NCI-H128 (cell line): ENCODE results near the gene GABBR2.

Experiments used
- DNase-seq: peaks from one replicate; lab custom pipeline; 2025; ENCODE audit not compliant: unreplicated experiment; lab: John Stamatoyannopoulos, UW

GABBR2 gene

GRCh38 chr9:98572054-98572627, 136.6 kb downstream of the GABBR2 start:
- no peak for DNase-seq

- no peak for DNase-seq
Measured at GRCh38 chr9:98571643-98572042, 137.1 kb downstream of the GABBR2 start.

DNA sequence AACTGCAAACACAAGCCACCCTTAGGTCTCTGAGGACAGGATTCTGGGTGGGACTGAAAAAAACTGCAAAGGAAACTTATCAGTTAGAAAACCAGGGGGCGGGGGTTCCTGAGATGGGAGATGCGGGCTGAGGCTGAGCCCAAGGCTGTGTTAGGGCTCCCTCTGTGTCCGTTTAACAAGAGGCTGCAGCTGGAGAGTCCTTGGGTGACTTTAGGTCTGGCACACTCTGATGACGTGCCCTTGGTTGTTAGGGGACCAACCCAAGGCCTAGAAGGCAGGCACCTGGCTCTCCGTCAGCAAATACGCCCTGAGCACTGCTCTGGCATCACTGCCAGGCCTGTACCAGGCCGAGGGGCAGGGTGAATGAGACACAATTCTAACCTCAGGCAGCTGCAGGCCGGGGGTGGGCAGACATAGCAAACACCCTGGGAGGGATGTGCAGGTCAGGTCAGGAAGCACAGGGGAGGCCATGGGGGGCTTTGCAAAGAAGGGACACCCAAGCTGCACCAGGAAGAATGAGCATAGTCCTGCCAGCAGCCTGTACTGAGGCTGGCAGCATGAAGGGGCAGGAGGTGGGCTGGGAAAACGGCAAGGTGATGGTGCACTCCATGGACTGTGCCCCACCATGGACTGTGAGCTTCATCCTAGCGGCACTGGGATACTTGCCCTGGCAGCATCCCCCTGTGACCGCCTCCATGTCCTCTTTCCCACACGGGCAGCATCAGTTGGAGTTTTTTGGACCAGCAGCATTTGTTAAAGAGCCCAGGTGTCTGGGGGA, 137.9 kb downstream of the GABBR2 start:
- DNase-seq: no peak

- no peak for DNase-seq
Measured at GRCh38 chr9:98570055-98570454, 138.7 kb downstream of the GABBR2 start.

DNA sequence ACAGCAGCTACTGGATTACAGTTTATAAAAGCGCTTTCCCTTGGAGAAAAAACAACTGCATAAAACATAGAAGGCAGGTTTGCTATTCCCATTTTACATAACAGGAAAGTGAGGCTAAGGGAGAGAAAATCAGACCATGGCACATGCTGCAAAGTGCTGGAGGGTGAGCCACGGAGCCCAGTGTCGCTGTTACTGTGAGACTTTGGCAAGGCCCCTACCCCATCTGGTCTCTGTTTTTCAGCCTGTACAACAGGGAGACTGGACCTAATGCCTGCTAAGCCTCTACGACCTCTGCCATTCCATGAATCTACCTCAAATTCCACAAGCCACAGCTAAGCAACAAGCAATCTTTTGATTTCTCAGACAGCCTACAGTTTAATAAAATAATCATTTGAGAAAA, 139.2 kb downstream of the GABBR2 start:
- DNase-seq: no peak

GRCh38 chr9:98568909-98569469, 139.7 kb downstream of the GABBR2 start:
- no peak for DNase-seq

DNA sequence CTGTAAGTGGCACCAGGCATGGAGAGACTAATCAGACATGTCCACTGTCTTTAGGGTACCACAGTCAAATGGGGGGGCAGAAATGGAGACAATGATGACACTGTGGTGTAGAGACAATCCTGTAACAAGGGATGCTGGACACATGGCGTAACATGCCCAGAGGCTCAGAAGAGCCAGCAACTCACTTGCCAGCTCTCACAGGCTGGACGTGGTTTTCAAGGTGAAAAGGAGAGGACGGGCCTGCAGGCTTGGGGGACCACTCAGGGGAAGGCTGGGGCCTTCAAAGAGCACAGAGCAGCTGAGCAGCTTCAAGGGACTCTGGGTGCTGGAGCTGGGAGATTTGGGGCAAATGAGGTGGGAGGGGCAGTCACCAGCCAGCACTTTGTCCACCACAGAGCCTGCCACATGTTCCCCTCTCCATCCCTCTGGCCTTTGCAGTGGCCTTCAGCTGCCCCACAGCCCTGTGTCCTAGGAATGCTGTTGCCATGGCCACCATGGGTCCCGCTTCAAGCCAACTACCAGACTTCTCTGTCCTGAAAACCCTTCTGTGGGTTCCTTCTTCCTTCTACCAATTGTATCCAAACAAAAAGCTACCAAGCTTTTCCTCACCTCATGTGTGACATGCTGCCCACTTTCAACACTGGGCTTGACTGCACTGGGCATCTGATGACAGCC, 140.4 kb downstream of the GABBR2 start:
- DNase-seq: no peak

GRCh38 chr9:98567540-98568233, 141.0 kb downstream of the GABBR2 start:
- no peak for DNase-seq

GRCh38 chr9:98565152-98566135, 143.3 kb downstream of the GABBR2 start:
- DNase-seq: no peak

DNA sequence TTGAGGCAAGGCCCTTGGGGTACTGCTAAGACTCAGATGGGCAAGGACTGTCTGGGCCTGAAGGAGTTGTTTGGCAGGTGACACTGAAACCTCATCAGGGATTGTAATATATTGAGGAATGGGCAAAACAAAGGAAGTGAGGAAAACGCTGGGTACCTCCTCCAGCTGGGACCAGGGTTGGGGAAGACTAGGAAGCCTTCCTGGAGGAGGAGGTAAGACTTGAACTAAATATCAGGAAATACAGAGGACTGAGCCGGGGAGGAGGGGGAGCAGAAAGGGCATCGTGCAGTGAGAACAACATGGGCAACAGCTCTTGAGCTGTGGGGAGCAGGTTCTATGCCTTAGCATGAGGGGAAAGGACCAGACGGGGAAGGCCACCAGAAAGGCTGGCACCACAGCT, 144.0 kb downstream of the GABBR2 start:
- DNase-seq: no peak

DNA sequence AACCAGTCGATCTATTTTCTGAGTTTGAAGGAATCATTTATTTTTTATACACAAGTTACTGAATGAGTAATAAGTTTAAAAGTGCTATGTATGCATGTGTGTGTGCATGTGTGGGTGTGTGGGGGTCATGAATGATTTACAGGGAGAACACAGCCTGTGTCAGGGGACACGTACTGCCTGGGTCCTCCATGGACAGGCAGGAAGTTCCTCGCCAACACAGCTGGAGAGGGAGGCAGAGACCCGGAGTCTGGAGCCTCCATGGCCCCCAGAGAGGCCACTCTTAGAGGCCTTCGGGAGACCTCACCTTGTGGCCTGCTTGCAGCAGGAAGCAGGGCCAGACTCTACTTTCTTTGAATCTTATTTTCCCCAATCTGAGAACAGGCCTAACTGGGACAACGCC, 144.7 kb downstream of the GABBR2 start:
- no peak for DNase-seq

DNA sequence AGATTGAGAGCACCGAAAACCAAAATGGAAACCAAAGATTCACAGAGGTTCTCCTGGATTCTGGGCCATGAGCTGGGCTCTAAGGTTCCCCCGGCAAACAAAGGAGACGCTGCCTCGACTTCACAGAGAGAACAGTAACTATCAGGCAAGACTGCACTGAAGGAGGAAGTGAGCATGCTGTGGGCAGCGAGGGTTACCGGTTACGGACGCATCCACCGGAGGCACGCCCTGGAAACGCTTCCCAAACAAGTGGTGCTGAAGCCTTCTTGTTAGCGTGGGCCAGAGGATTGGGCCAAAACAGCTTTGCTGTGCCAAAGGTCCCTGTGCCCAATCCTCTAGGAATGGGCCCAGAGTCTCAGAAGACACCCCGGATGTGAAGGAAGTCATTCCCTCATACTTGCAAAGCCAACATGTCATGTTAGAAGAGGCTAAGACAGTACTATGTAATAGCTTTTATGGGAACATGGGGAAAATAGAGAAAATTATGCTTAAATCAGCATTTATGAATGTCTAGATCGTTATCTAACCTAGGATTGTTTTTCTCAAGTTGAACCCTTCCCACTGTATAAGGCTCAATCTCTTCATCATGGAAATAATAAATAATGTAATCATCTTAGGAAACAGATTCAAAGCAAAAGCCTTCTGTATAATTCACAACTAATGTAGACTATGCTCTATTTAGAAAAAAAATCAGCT, 145.4 kb downstream of the GABBR2 start:
- DNase-seq: no peak

- no peak for DNase-seq
Measured at GRCh38 chr9:98559561-98559960, 149.2 kb downstream of the GABBR2 start.

DNA sequence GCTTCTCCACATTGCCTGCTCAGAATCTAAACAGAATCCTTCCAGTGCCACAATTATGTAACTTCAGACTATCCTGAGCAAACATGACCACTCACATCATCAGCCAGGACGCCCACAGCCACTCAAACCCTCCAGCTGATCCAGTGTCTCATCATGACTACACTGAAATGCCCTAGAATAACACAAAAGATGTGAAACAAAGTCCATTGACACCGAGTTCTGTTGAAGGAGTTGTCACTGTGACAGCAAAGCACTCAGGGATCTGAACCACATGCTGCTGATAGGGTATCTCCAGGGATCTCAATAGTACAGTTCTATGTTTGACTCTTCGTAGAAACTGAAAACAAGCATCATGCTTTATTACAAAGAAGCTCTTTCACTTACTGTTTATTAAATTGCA, 150.2 kb downstream of the GABBR2 start:
- DNase-seq: no peak

DNA sequence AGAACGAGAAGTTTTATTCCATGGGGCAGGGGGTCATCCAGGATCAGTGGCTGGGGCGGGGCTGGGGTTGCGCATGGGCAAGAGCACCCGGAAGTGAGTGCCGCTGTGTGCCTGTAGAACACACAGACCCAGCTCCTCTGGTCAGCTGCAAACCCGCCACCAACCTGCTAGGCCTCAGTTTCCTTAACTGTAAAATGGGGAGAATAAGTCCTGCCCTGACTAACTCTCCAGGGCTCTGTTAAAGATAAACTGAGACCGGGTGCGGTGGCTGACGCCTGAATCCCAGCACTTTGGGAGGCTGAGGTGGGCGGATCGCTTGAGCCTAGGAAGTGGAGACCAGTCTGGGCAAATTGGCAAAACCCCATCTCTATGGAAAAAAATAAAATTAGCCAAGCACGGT, 152.2 kb downstream of the GABBR2 start:
- DNase-seq: no peak

DNA sequence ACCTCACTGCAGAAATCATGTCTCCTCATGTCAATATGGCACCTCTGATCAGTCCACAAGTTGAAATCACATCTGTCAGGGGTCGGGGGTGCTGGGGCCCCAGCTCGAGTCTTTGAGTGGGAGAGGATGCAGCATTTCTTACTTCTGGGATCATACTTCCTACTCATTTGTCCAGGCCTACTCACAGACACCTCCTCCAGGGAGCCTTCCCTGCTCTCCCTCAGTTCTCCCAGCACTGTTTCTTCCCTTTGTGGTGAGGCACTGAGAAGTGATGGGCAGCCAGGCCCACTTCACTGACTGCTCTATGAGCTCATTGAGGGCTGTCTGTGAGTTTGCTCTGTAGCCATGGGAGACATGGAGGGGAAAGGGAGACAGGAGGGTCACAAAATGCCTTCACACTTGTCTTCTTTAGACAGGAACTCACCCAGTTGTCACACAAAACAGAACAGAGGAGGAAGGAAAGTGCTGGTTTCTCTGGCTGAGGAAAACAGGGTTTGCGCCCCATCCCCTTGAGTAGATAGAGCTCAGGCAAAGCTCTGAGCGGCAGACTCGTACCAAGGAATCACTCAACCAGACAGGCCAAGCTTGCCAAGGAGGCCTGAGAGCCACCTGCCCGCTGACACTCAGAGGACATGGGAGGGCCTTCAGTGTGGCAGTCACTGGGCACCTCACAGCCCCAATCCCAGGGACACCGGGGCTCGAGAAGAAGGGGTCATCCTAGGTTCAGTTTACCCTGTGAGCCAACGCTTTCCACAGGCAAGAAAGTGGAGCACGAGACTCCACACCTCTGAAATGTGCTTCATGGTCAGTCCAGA, 152.9 kb downstream of the GABBR2 start:
- no peak for DNase-seq

DNA sequence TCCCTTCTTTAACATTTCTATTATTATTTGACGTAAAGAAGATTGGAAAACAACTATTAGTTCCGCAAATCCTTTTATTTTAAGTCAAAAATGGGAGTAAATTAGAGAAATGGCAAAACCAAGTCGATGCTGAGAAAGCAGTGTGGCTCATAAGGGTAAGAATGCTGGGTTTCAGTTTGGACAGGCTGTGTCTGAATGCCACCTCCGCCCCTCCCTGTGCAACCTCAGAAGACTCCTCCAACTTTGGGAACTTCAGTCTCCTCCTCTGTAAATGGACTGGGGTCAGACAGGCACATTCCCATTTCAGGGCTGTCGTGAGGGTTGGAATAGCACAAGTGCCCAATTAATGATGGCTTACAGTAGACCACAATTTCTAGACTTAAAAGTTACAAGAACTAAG, 154.0 kb downstream of the GABBR2 start:
- DNase-seq: no peak

DNA sequence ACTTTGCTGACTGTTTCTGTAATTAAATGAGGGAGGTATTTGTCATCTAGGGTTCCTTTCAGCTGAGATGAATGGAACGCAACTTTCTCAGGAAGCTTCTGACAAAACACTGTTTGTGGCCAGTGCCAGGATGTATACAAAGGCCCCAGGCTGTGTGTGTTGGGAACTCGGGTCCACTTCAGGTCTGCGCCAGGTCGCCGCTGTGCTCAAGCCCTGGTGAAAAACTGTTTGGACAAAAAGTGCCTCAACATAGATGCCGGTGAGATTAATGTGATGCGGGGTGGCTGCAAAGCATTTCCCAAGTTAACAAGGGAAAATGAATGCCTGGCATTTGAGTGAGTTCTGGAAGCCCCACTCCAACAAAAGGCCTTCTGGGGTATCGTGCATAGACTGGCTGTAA, 156.4 kb downstream of the GABBR2 start:
- no peak for DNase-seq
